Caco-2 (cell line): Measurements from ENCODE around the gene DSCAML1. TPM values are rescaled to one million over a fixed set of nuclear protein-coding genes. Genes with fewer than 3 reads are reported as not detected.

Source experiments
- BruUV-seq: library from RNA; stranded (reverse); fragments of 400-500 nt; replicated peaks from 2 replicates; lab custom pipeline; 2021; lab: Mats Ljungman, UMichigan
- CTCF ChIA-PET: fragments of 300-600 bp; sonication (Branson Sonifier 250); formaldehyde crosslinking; loops from one replicate; lab custom pipeline; 2022; ENCODE audit warnings: antibody characterized with exemption; lab: Charles Lee
- POLR2A ChIA-PET: fragments of 300-600 bp; sonication (Branson Sonifier 250); formaldehyde crosslinking; loops from one replicate; lab custom pipeline; 2022; ENCODE audit warnings: antibody characterized with exemption; lab: Charles Lee
- DNase-seq, 2 experiments: peaks; one replicate each; pipeline versions ENCODE4 v3.0.0 to v3.0.0-alpha.2; 2020 to 2022
- H3K27me3 ChIP-seq: replicated peaks from 2 replicates; pipeline ENCODE4 v1.6.0; 2011; ENCODE audit warnings: low read length; ENCODE audit not compliant: control insufficient read depth, insufficient read depth
- H3K36me3 ChIP-seq: 2 replicates; pipeline ENCODE4 v1.5.1; 2011; ENCODE audit warnings: low read length; ENCODE audit not compliant: control insufficient read depth, insufficient read depth
- H3K4me1 ChIP-seq: fragments of 250-450 bp; sonication (Bioruptor Pico); 2 replicates; pipeline ENCODE4 v1.5.1; 2020; ENCODE audit warnings: mild to moderate bottlenecking
- H3K4me3 ChIP-seq: 2 replicates; pipeline ENCODE4 v1.5.1; 2011; ENCODE audit warnings: low read depth, mild to moderate bottlenecking, control low read depth, low read length
- H3K9me3 ChIP-seq: fragments of 250-450 bp; sonication (Bioruptor Pico); 2 replicates; pipeline ENCODE4 v1.5.1; 2020; ENCODE audit warnings: mild to moderate bottlenecking, moderate library complexity
- H3K27ac Mint-ChIP-seq: one replicate; pipeline ENCODE4 v1.8.0; 2022; ENCODE audit warnings: mixed read lengths; ENCODE audit not compliant: unreplicated experiment
- H3K27me3 Mint-ChIP-seq: one replicate; pipeline ENCODE4 v1.8.0; 2022; ENCODE audit warnings: mixed read lengths; ENCODE audit not compliant: insufficient read depth, unreplicated experiment
- H3K36me3 Mint-ChIP-seq: one replicate; pipeline ENCODE4 v1.8.0; 2022; ENCODE audit warnings: mild to moderate bottlenecking, mixed read lengths; ENCODE audit not compliant: insufficient read depth, unreplicated experiment
- H3K4me1 Mint-ChIP-seq: one replicate; pipeline ENCODE4 v1.8.0; 2022; ENCODE audit warnings: low read depth, mixed read lengths; ENCODE audit not compliant: unreplicated experiment
- H3K4me3 Mint-ChIP-seq: one replicate; pipeline ENCODE4 v1.8.0; 2022; ENCODE audit warnings: mild to moderate bottlenecking, moderate library complexity, mixed read lengths; ENCODE audit not compliant: unreplicated experiment
- H3K9me3 Mint-ChIP-seq: one replicate; pipeline ENCODE4 v1.8.0; 2022; ENCODE audit warnings: mixed read lengths; ENCODE audit not compliant: unreplicated experiment
- CTCF ChIP-seq, 2 experiments: fragments of 200-600 bp in 1 of 2; IDR thresholded peaks; 1 replicate in 1 of 2; 2 replicates in 1 of 2; pipeline versions ENCODE4 v1.5.1 to v1.8.0; 2011 to 2022; ENCODE audit warnings: antibody characterized with exemption in 1 of 2, control low read depth in 1 of 2, inconsistent platforms in 1 of 2, low read depth in 1 of 2, low read length in 1 of 2, mild to moderate bottlenecking in 1 of 2, moderate library complexity in 1 of 2; ENCODE audit not compliant: insufficient read depth in 1 of 2, severe bottlenecking in 1 of 2, unreplicated experiment in 1 of 2
- intact Hi-C: fragments of 100-400 bp; cut with micrococcal nuclease; formaldehyde crosslinking; loops from one replicate; pipeline ENCODE4 v1.10.0; 2022; ENCODE audit not compliant: unreplicated experiment
- total RNA-seq: library from RNA; stranded (reverse); gene quantifications from 2 replicates; pipeline ENCODE4 v1.2.3, GENCODE V29; 2022

DSCAML1 gene
- total RNA-seq, 1 experiment from 2014 or later = not detected

DNA sequence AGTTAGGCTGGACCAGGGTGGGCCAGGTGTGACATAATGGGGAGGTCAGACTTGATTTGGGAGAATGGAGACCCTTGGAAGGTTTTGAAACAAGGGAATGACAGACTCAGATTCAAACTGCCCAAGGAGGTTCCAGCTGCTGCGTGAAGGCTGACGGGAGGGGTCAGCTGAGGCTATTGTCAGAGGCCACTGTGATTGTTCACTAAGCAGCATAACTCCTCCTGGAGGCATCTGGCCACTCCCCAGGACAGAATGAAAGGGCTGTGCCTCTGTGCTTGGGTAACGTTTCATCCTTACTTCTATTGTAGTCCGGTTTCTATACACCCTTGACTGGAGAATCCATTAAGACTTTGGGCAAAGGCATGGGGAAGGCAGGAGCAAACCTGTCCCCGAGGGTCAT, 126.6 kb downstream of the DSCAML1 start:
- Histone ChIP-seq H3K36me3 (no peaks in the 10 kb centered on the region), H3K27me3 (no peaks in the 10 kb centered on the region), H3K4me3 (no peak overlapping the region), H3K4me1 (no peaks in the 10 kb centered on the region; the same call in 1 of the 2 replicates), H3K9me3 (no peaks in the 10 kb centered on the region)
- no TSS peak for BruUV-seq
- Mint-ChIP-seq H3K9me3 (no peaks in the 10 kb centered on the region), H3K27me3 (no peaks in the 10 kb centered on the region), H3K4me3 (no peak overlapping the region), H3K27ac (no peak overlapping the region), H3K36me3 (no peaks in the 10 kb centered on the region), H3K4me1 (peaks cover 11% of the 10 kb centered on the region)
- ChIA-PET CTCF (no interaction called here), POLR2A (no interaction called here)
- no peak for DNase-seq
- no peak for TF ChIP-seq CTCF (IDR thresholded peaks at IDR 0.05; ENCODE audit: insufficient read depth in 1 of 2, low read depth in 1 of 2, low read length in 1 of 2, severe bottlenecking in 1 of 2, unreplicated experiment in 1 of 2)
- intact Hi-C loops = no loop called here

DNA sequence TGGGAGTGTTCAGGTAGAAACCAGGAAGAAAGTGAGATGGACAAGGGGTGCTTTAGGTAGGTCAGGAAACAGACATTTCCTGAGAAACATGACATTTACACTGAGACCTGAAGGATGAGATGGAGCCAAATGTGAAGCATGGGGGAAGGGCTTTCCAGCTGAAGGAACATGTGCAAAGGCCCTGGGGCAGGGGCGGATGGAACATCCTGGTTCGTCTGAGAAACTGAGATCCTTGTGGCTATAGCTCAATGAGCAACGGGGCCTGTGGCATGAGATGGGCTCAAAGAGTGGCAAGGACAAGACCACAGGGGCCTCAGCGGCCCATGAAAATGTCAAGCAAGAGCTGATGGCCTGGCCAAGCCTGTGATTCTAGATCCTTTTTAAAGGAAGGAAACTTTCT, 127.4 kb downstream of the DSCAML1 start:
- Mint-ChIP-seq H3K27me3 (no peaks in the 10 kb centered on the region), H3K4me3 (no peak overlapping the region), H3K27ac (no peak overlapping the region), H3K4me1 (peaks cover 17% of the 10 kb centered on the region), H3K9me3 (no peaks in the 10 kb centered on the region), H3K36me3 (no peaks in the 10 kb centered on the region)
- CTCF ChIA-PET = no interaction called here
- TF ChIP-seq CTCF (IDR thresholded peaks at IDR 0.05; ENCODE audit: insufficient read depth in 1 of 2, low read depth in 1 of 2, low read length in 1 of 2, severe bottlenecking in 1 of 2, unreplicated experiment in 1 of 2) = no peak
- BruUV-seq = no TSS peak
- Histone ChIP-seq H3K4me3 (no peak overlapping the region), H3K9me3 (no peaks in the 10 kb centered on the region), H3K36me3 (no peaks in the 10 kb centered on the region), H3K27me3 (no peaks in the 10 kb centered on the region), H3K4me1 (peaks cover 6% of the 10 kb centered on the region)
- no peak for DNase-seq
- intact Hi-C loops = loop anchor here (5.0 kb wide), 1 partner anchor 68 kb away; no protein-coding TSS in a partner anchor
- POLR2A ChIA-PET = no interaction called here

- H3K27ac Mint-ChIP-seq = no peak overlapping the region
- no peaks in the 10 kb centered on the region for H3K27me3 ChIP-seq
- H3K9me3 Mint-ChIP-seq = no peaks in the 10 kb centered on the region
- intact Hi-C loops = loop anchor here (5.0 kb wide), 1 partner anchor 68 kb away; no protein-coding TSS in a partner anchor
- peaks cover 18% of the 10 kb centered on the region for H3K4me1 Mint-ChIP-seq
- no peaks in the 10 kb centered on the region for H3K36me3 ChIP-seq
- H3K4me3 ChIP-seq = no peak overlapping the region
- BruUV-seq = no TSS peak
- POLR2A ChIA-PET = no interaction called here
- H3K4me3 Mint-ChIP-seq = no peak overlapping the region
- H3K27me3 Mint-ChIP-seq = no peaks in the 10 kb centered on the region
- H3K4me1 ChIP-seq = peaks cover 10% of the 10 kb centered on the region
- DNase-seq = no peak
- TF ChIP-seq CTCF (IDR thresholded peaks at IDR 0.05; ENCODE audit: insufficient read depth in 1 of 2, low read depth in 1 of 2, low read length in 1 of 2, severe bottlenecking in 1 of 2, unreplicated experiment in 1 of 2) = no peak
- CTCF ChIA-PET = no interaction called here
- H3K36me3 Mint-ChIP-seq = no peaks in the 10 kb centered on the region
- H3K9me3 ChIP-seq = no peaks in the 10 kb centered on the region
Observed at GRCh38 chr11:117669062-117669461, 128.0 kb downstream of the DSCAML1 start.
